GM19099 (cell line): ENCODE data around the gene MAP3K2.

Experiments
- POLR2A ChIP-seq: IDR thresholded peaks from 3 replicates; pipeline ENCODE4 v1.6.1; 2011; ENCODE audit warnings: low read depth; ENCODE audit not compliant: insufficient read length; ENCODE audit errors: extremely low read depth

MAP3K2 gene

DNA sequence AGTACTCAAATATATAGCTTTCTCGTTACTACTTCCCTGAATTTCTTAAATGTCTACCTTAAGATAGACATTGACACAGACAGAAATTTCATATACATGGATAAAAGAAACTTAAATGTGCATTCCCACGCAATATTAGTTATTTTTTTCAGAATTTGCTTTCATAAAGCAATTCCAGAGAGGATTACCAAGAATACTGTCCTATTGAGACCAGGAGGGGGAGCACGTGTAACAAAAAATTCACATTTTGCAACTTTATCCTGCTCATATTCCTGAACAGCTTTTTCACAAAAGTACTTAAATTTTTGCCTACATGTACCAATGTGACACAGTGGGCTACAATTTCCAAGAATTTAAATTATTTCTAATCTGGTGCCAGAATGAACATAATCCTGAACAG, 63.1 kb downstream of the MAP3K2 start:
- TF ChIP-seq POLR2A = no peak

DNA sequence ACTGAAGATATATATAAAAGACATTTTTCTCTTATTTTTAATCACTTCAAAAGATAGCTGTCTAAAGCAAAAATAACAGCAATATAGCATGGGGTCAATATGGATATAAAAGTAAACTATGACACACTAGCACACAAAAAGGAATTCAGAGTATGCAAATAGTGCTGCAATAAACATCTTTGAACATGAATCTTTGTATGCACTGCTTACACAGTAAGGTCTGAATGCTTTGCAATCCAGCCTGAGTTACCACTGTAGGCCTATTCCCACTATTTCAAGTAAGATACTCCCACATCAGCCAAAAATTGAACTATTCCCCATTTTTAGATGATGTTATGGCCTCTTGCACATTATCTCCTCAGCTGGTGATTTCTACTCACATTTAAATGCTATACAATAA, 66.5 kb downstream of the MAP3K2 start:
- TF ChIP-seq POLR2A = no peak

DNA sequence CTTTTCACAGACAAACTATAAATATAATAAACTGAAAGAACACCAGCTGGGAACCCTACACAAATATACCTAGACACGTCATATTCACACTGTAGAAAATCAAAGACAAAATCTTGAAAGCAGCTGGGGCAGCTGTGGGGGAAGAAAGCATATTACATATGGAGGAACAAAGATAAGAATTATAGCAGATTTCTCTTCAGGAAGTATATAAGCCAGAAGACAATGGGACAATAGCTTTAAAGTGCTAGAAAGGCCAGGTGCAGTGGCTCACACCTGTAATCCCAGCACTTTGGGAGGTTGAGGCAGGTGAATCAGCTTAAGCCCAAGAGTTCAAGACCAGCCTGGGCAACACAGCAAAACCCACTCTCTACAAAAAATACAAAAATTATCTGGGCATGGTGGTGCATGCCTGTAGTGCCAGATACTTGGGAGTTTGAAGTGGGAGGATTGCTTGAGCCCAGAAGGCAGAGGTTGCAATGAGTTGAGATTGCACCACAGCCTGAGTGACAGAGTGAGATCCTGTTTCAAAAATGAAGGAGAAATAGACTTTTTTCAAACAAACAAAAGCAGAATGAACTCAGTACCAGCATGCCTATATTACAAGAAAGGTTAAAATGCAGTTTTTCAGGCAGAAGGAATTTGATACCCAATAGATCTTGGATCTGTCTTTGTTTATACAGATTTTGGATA, 67.0 kb downstream of the MAP3K2 start:
- no peak for TF ChIP-seq POLR2A

DNA sequence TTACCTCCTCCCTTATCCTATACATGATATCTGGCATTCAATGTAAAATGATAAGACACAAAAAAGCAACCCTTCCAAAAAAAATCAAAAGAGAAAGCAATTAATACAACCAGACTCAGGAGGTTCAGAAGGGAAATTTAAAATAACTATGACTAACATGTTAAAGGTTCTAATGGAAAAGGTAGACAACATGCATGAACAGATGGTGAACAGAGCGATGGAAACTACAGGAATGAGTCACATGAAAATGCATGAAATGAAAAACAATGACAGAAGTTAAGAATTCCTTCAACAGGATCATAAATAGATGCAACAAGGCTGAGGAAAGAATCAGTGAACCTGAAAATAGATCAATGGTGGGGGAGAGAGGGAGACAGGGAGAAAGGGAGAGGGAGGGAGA, 67.7 kb downstream of the MAP3K2 start:
- no peak for TF ChIP-seq POLR2A

DNA sequence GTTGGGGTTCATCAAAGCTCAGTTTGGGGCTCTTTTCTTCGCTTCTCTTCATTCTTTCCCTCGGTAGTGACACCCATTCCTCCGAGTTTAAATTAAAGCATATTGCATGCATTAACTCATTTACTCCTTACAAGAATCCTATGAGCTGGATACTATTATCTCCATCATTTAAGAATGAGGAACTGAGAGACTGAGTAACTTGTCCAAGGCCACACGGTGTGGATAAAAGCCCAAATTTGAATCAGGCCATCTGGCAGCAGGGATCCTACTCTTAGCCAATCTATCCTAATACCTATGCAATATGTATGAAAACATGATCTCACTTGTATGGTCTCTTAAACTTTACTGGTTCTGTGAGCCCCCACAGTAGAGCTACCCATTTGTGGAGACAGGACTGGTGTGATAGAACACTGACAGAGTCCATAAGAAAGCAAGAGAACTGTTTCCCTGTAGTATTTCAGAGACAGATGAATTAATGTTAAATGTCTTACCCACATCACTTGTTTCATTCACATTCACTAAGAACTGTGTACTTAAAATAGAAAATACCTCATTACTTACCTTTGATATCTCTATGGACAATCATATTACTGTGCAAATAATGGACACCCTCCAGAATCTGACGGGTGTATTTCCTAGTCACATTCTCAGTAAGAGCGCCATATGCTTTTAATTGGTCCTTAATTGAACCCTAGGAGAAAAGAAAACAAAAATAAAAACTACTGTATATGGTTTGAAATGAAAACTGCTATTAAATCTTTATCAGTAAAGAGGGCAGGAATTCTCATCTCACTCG, 73.4 kb downstream of the MAP3K2 start:
- no peak for TF ChIP-seq POLR2A

DNA sequence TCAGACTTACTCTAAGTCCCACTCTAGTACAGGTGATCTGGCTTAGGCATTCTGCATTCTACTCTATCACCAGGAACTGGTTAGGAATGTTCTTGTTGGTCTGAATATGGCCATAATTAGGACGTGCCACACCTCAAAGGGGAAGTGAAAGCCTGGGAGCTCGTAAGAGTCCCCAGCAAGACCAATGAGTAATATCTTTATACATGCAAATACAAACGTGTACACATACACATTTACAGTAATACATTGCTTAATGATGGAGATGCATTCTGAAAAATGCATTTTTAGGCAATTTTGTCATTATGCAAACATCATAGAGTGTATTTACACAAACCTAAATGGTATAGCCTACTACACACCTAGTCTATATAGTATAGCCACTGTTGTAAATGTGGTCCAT, 74.4 kb downstream of the MAP3K2 start:
- TF ChIP-seq POLR2A = no peak

DNA sequence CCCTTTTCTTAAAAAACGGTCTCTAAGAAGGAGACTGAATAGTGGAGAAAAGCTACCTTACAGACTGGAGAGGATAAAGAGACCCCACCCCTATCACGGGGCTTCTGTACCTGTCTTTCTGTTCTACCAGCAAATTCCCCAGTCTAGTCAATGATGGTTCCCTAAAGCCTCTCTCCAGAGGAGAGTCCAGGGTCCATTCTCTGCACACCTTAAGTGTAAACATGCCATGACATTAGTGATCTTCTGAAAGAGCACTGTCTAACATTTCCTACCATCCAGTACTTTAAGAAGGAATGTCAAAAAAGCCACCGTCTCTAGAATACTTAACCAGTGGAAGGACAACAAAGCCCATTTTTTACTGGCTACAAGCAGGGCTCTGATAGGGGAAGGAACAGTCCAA, 76.8 kb downstream of the MAP3K2 start:
- no peak for TF ChIP-seq POLR2A

DNA sequence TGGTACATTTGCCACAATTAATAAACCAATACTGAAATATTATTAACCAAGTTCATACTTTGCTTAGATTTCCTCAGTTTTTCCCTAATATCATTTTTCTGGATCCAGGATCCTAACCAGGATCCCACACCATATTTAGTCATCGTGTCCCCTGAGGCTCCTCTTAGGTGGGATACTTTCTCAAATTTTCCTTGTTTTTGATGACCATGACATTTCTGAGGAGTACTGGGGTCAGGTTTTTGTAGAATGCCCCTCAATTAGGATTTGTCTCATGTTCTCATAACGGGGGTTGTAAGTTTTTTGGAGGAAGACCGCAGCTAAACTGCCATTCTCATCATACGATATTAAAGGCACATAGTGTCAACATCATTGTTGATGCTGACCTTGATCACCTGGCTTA, 78.3 kb downstream of the MAP3K2 start:
- no peak for TF ChIP-seq POLR2A

DNA sequence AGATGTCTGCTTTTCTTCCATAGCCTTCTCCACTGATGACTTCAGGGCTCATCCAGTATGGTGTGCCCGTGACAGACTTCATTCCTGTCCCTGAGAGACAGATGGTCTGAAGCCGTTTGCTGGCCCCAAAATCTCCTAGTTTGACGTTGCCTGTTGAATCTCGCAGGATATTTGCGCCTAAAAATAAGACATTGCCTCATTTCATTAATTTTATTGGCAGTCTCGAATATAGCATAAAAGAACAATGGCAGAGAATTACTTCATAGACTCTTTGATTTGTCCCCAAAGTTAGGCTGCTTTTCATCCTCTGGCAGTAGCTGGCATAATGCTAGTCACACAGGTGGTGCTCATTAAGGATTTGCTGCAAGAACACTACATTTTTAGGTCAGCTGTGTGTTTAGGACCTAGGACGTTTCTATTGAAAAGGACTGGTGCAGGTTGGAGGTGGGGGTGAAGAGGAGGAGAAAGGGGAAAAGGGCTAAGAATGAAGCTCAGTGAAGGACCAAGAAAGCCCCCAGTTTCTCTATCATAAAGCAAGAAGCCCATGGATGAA, 79.1 kb downstream of the MAP3K2 start:
- TF ChIP-seq POLR2A = no peak

DNA sequence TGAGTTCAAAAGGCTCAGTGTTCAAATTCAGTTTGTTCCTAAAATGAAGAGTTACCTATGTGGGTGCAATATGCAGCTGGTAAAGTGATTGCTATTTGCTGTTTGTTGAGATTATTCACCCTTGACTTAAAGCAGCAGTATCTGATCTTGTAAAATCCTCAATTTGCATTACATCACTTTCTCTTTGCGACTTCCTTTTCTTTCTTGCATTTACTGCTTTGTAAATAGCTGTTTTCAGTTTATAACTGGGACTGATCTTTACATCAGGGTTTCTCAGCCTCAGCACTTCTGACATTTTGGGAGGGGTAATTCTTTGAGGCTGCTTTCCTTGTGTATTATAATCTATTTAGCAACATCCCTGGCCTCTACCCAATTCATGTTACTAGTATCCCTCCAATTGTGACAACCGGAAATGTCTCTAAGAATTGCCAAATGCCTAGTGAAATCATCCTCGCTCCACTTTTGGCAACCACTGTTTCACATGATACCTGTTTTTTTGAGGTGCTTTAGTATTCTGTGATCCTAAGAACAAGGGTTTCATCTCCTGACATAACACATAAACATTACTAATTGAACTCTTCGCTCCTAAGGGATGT, 81.7 kb downstream of the MAP3K2 start:
- no peak for TF ChIP-seq POLR2A

DNA sequence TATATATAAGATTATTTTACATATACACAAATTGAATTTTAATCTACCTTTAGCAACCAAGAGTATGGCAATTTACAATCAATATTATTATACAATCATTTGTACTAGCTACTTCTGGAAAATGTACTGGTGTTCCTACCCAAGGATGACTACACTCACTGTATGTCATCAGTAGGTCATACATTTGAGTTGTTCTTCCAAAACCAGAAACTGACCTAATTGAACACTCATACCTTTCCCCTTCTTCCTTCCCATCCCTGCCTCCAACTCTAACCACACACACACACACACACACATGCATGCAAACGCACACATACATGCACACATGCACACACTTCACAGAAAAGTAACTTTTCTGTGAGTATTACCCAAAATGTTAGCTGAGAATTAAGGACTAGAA, 85.6 kb downstream of the MAP3K2 start:
- no peak for TF ChIP-seq POLR2A

DNA sequence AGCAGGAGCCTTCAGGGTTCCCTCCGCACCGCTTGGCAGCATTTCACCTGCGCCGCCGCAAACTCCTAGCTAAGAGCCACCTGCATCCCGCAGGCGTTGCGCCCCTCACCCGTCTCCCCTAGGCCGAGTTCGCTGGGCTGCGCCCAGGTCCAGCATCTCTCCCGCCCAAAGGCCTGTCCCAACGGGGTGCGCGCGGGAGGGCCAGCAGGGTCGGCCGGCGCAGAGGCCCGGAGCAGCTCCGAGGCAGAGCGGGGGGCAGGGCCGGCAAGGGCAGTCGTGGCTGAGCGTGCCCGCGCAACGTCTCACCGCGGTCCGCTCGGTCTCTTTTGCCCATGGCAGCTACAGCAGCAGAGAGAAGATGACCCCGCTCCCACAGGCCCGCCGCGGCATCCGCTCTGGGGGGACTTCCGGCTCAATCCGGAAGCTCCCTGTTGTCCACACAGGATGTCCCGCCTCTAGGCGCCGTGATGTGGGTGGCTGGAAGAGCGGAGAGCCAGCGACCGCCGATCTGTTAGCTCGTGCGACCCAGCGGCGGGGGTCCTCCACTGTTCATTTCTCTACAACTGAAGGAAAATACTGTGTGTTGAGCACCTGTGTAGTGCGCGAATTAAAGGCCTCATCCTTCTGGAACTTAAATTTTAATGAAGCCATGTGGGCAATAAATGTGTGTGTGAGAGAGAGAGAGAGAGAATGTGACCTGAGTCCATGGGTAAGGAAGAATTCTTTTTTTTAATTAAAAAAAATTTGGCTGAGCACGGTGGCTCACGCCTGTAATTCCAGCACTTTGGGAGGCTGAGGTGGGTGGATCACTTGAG, 93.8 kb downstream of the MAP3K2 start, which contains the start of gene ERCC3:
Gene ERCC3, minus strand, starts transcription at position 397 of the 815 bp plus-strand sequence. Its CDS starts 63 bp downstream, at position 334.
- peak; percentile 96 for TF ChIP-seq POLR2A

DNA sequence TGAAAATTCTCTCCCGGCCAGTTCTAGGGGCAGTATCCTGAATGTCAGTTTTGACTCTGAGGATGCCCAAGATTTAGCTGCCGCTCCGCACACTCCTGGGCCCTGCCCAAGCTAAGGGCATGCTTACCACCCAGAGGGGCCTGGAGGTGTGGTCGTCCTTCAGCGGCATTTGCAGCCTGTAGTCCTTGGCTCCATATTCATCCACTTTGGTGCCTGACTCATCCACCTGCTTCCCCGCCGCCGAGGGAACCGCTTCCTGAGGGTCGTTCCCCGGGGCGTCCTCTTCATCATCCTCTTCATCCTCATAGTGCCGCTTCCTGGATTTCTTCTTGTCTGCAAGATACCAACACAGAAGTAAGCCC, 94.4 kb downstream of the MAP3K2 start:
- TF ChIP-seq POLR2A = no peak

DNA sequence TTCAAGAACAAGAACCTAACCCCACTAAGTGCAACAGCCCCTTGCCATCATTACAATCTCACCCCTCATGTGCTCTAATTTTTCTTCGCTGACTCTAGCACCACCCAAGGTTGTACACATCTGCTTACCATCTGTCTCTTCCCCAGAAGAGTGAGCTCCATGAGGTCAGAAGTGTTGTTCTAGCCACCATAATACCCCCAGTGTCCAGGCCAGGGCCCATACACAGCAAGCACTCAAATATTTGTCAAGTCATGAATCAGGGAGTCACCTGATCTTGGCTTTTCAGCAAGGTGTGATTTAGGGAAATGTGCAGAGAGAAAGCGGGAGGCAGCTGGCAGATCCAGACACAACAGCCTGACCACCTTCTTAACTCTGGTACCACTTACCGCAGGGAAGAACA, 99.5 kb downstream of the MAP3K2 start:
- TF ChIP-seq POLR2A = no peak

DNA sequence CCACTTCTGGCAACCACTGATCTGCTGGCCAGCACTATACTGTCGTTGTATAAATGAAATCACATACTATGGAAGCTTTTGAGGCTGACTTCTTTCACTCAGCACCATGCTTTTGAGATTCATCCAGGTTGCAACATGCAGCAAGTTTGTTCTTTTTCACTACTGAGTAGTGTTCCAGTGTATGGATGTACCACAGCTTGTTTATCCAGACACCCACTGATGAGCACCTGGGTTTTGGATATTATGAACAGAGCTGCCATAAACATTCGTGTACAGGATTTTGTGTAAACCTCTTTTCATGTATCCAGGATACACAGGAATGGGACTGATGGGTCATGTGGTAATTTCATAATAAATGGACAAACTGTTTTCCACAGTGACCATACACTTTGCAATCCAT, 104.5 kb downstream of the MAP3K2 start:
- no peak for TF ChIP-seq POLR2A
